Measurements from ENCODE around the gene EIF4E. TPM values are rescaled to one million over a fixed set of nuclear protein-coding genes. Genes with fewer than 3 reads are reported as not detected.

Gene EIF4E, protein sequence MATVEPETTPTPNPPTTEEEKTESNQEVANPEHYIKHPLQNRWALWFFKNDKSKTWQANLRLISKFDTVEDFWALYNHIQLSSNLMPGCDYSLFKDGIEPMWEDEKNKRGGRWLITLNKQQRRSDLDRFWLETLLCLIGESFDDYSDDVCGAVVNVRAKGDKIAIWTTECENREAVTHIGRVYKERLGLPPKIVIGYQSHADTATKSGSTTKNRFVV
- total RNA-seq = 81.0 and 98.4 TPM in 2 replicates

DNA sequence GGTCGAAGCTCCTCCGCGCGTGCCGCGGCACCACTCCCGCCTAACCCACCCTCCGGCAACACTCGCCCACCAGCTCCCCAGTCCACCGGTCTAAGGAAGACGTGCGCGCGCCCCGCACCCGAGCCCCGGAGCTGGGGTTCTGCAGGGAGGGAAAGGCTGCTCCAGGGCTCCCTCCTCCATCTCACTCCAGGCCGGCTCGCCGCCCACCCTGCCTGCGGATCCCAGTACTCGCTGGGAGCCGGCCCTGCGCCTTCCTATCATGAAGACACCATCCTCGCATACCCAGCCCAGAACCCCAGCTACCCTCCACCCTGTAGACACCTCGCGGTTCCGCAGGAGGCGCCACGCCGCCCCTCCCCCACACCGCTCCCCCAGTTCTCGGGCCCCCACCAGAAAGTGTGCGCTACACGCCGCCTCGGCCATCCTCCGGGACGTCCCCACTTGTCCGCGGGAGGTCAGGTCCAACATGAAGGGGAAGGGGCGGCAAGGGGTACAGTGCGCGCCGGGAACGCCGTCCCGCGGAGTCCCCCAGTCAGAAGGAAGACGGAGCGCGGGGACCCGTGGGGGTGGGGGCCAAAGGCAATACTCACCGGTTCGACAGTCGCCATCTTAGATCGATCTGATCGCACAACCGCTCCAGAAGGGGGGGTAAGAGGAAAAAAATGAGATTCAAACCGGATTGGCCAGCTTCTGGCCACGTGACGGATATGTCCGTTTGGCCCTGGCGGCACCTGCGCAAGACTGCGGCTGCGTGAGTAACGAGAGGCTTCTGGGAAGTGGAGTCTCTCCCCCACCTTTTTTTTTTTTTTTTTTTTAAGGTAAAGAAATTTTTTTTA is at the start of gene EIF4E:
Gene EIF4E (minus strand): TSS at position 629 of the 836 bp plus-strand sequence. CDS start 21 bp downstream, at position 608.

Other genes with a start within 250 kb of the EIF4E start
- gene METAP1, start 66.6 kb upstream of the EIF4E start, total RNA-seq = 39.5 and 55.6 TPM in 2 replicates
- 168 and 174 TPM in 2 replicates for gene ADH5, start 159.7 kb upstream of the EIF4E start, total RNA-seq
- not detected in 2 replicates for gene ADH4, start 215.2 kb upstream of the EIF4E start, total RNA-seq

Measured in myometrial cell (primary cell).